NT2/D1 (cell line): ENCODE data around the gene CEMP1.

Experiments
- SUZ12 ChIP-seq: IDR thresholded peaks from 2 replicates; pipeline ENCODE4 v1.6.1; 2011; ENCODE audit not compliant: insufficient read length, insufficient read depth; ENCODE audit errors: extremely low read depth
- YY1 ChIP-seq: IDR thresholded peaks from 2 replicates; pipeline ENCODE4 v1.6.1; 2011; ENCODE audit not compliant: insufficient read length, insufficient read depth
- ZNF274 ChIP-seq: IDR thresholded peaks from 2 replicates; pipeline ENCODE4 v1.6.1; 2011; ENCODE audit warnings: mild to moderate bottlenecking, low read depth, low read length

DNA sequence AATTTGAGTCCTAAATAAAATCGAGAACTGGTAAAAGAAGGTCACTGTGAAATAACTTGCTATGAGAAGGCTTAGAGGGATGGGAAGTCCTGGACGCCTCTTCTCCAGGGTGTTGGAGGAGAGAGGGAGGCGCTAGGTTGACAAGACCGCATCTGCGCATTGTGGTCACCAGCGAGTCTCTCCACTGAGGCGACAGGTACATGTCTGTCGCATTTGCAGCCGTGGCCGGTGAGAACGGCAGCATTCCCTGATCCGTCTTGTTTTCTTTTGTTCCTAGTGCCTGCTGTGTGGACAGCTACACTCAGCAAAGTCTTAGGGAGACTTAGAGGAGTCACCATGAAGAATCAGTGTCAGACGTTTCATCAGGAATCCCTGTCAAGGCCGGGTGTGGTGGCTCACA is 25.5 kb downstream of the CEMP1 start:
- no peak for TF ChIP-seq ZNF274
- no peak for TF ChIP-seq YY1
- no peak for TF ChIP-seq SUZ12
